Loucy (cell line): ENCODE results near the gene ELN.

Experiments used
- H2AFZ ChIP-seq: fragments of 200-600 bp; sonication (generic); 2 replicates; pipeline ENCODE4 v1.6.0; 2016; ENCODE audit warnings: antibody characterized with exemption, mild to moderate bottlenecking, low read length, moderate library complexity
- H3F3A ChIP-seq: fragments of 200-600 bp; 2 replicates; pipeline ENCODE4 v1.6.0; 2016; ENCODE audit warnings: antibody characterized with exemption, low read depth, mild to moderate bottlenecking
- H3K27me3 ChIP-seq: fragments of 200-600 bp; sonication (generic); 2 replicates; pipeline ENCODE4 v1.6.1; 2014; ENCODE audit warnings: low read length, mild to moderate bottlenecking; ENCODE audit not compliant: insufficient read depth, poor library complexity, severe bottlenecking
- H3K36me3 ChIP-seq: fragments of 200-600 bp; sonication (generic); 2 replicates; pipeline ENCODE4 v1.6.1; 2016; ENCODE audit warnings: low read length; ENCODE audit not compliant: insufficient read depth
- H3K4me1 ChIP-seq: fragments of 200-600 bp; sonication (generic); 2 replicates; pipeline ENCODE4 v1.5.1; 2014; ENCODE audit warnings: low read length, mild to moderate bottlenecking; ENCODE audit not compliant: insufficient read depth, poor library complexity, severe bottlenecking
- H3K4me2 ChIP-seq: fragments of 200-600 bp; sonication (generic); 2 replicates; pipeline ENCODE4 v1.6.0; 2014; ENCODE audit warnings: antibody characterized with exemption, low read length, low read depth, mild to moderate bottlenecking; ENCODE audit not compliant: poor library complexity, severe bottlenecking
- H3K4me3 ChIP-seq: fragments of 200-600 bp; sonication (generic); 2 replicates; pipeline ENCODE4 v1.5.1; 2014; ENCODE audit warnings: low read length, mild to moderate bottlenecking, mixed read lengths; ENCODE audit not compliant: poor library complexity, severe bottlenecking
- H3K79me2 ChIP-seq: fragments of 200-600 bp; sonication (generic); 2 replicates; pipeline ENCODE4 v1.6.1; 2014; ENCODE audit warnings: low read length; ENCODE audit not compliant: insufficient read depth
- H3K9ac ChIP-seq: fragments of 200-600 bp; sonication (generic); 2 replicates; pipeline ENCODE4 v1.6.0; 2014; ENCODE audit warnings: mild to moderate bottlenecking, low read depth, low read length, moderate library complexity; ENCODE audit not compliant: poor library complexity, severe bottlenecking
- H3K9me2 ChIP-seq: fragments of 200-600 bp; sonication (generic); replicated peaks from 2 replicates; pipeline ENCODE4 v1.6.1; 2016; ENCODE audit warnings: low read depth, low read length, mixed read lengths
- H3K9me3 ChIP-seq: fragments of 200-600 bp; sonication (generic); 2 replicates; pipeline ENCODE4 v1.6.1; 2014; ENCODE audit warnings: mild to moderate bottlenecking, antibody characterized with exemption, low read length, low read depth; ENCODE audit not compliant: insufficient read depth
- H4K20me1 ChIP-seq: fragments of 200-600 bp; sonication (generic); 2 replicates; pipeline ENCODE4 v1.6.0; 2014; ENCODE audit warnings: antibody characterized with exemption, low read length, mild to moderate bottlenecking; ENCODE audit not compliant: insufficient read depth, poor library complexity, severe bottlenecking
- EZH2phosphoT487 ChIP-seq: fragments of 200-600 bp; IDR thresholded peaks from 2 replicates; pipeline ENCODE4 v1.6.1; 2018; ENCODE audit warnings: antibody characterized with exemption, mild to moderate bottlenecking, moderate library complexity, borderline replicate concordance
- TF ChIP-seq, protein P1 (sequence below): fragments of 200-600 bp; sonication (generic); conservative IDR thresholded peaks from 2 replicates; pipeline ENCODE4 v1.5.1; 2014; ENCODE audit warnings: mild to moderate bottlenecking, antibody characterized with exemption, low read length

The ELN gene

DNA sequence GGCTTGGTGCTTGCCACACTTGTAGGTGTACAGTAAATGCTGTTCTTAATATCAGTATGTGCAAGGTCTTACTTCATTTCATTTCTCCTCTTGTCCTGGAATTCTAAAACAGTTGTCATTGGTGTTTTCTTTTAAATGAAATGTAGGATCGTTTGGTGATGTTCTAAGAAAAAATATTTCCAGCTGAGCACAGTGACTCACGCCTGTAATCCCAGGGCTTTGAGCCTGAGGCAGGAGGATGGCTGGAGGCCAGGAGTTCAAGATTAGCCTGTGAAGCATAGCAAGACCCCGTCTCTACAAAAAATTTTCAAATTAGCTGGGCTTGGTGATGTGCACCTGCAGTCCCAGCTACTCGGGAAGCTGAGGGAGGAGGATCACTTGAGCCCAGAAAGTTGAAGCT, 32.6 kb upstream of the ELN start:
- Histone ChIP-seq H3K27me3 (no peaks in the 10 kb centered on the region), H3K4me1 (no peaks in the 10 kb centered on the region), H3K79me2 (no peaks in the 10 kb centered on the region), H3K4me3 (no peak overlapping the region), H3K4me2 (no peak overlapping the region), H3K9me3 (peaks cover 13% of the 10 kb centered on the region; the same call in 1 of the 2 replicates), H2AFZ (no peak overlapping the region), H3K36me3 (no peaks in the 10 kb centered on the region), H3F3A (no peaks in the 10 kb centered on the region), H4K20me1 (no peaks in the 10 kb centered on the region), H3K9me2 (no peaks in the 10 kb centered on the region), H3K9ac (no peak overlapping the region)
- no peak for TF ChIP-seq EZH2phosphoT487
- TF ChIP-seq, protein P1, sequence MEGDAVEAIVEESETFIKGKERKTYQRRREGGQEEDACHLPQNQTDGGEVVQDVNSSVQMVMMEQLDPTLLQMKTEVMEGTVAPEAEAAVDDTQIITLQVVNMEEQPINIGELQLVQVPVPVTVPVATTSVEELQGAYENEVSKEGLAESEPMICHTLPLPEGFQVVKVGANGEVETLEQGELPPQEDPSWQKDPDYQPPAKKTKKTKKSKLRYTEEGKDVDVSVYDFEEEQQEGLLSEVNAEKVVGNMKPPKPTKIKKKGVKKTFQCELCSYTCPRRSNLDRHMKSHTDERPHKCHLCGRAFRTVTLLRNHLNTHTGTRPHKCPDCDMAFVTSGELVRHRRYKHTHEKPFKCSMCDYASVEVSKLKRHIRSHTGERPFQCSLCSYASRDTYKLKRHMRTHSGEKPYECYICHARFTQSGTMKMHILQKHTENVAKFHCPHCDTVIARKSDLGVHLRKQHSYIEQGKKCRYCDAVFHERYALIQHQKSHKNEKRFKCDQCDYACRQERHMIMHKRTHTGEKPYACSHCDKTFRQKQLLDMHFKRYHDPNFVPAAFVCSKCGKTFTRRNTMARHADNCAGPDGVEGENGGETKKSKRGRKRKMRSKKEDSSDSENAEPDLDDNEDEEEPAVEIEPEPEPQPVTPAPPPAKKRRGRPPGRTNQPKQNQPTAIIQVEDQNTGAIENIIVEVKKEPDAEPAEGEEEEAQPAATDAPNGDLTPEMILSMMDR, result no peak

DNA sequence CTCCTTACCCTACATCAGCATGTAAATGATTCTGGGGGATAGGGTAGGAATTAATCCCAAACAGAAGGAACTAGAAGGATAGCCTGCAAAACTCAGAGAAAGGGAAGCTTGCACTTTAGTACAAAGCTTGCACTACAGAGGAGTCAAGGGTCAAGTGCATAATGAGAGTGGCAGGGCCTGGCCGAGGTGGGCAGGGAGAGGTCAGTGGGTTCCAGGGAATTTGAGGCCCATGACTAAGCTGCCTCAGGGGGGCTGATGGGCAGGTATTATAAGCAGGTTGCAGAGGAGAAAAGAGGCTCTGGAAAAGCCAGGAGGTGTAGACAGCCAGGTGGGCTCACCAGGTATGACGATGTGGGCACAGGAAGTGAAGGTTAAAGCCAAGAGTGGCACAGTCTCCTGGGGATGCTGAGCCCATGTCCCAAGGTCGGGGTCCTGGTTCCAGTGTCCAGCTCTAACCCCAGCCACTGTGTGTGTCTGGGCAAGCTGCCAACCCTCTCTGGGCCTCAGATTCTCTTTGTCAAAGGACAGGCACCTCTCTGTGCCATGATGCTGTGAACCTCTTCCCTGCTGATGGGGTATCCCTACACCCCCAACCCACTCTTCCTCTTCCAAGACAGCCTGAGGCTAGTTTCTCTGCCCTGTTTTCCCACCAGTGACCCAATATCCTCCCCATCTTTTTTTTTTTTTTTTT, 32.0 kb upstream of the ELN start:
- H3K9ac ChIP-seq, result no peak overlapping the region
- no peak overlapping the region for H3K4me2 ChIP-seq
- H3K4me3 ChIP-seq, result no peak overlapping the region
- peaks cover 13% of the 10 kb centered on the region; the same call in 1 of the 2 replicates for H3K9me3 ChIP-seq
- no peaks in the 10 kb centered on the region for H4K20me1 ChIP-seq
- peaks cover 4% of the 10 kb centered on the region for H3K4me1 ChIP-seq
- H3F3A ChIP-seq, result no peaks in the 10 kb centered on the region
- H2AFZ ChIP-seq, result no peak overlapping the region
- no peaks in the 10 kb centered on the region for H3K79me2 ChIP-seq
- no peak for TF ChIP-seq EZH2phosphoT487
- TF ChIP-seq, protein P1, result no peak
- no peaks in the 10 kb centered on the region for H3K9me2 ChIP-seq
- H3K36me3 ChIP-seq, result no peaks in the 10 kb centered on the region
- no peaks in the 10 kb centered on the region for H3K27me3 ChIP-seq

DNA sequence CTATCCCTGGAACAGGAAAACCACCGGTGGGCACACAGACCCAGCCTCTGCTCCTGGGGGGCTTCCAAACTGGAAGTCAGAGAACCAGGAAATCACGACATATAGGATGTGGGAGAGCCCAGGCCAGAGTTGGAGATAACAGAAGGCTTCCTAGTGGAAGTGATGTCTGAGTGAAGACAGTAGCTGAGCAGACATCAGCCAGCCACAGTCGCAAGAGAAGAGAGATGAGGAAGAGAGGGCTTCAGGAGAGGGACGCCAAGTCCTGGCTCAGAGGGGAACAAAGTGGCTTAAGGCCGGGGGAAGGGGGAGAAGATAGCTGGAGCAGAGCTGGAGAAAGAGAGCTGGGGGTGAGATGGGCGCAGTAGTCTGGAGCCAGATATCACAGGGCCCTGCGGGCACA, 30.9 kb upstream of the ELN start:
- no peak overlapping the region for H3K9ac ChIP-seq
- peaks cover 14% of the 10 kb centered on the region for H3K4me1 ChIP-seq
- peaks cover 13% of the 10 kb centered on the region; the same call in 1 of the 2 replicates for H3K9me3 ChIP-seq
- H3K27me3 ChIP-seq, result no peaks in the 10 kb centered on the region
- no peaks in the 10 kb centered on the region for H3K36me3 ChIP-seq
- TF ChIP-seq, protein P1, result no peak
- no peak for TF ChIP-seq EZH2phosphoT487
- H3K4me3 ChIP-seq, result no peak overlapping the region
- H3F3A ChIP-seq, result no peaks in the 10 kb centered on the region
- no peaks in the 10 kb centered on the region for H3K9me2 ChIP-seq
- no peaks in the 10 kb centered on the region for H3K79me2 ChIP-seq
- H2AFZ ChIP-seq, result no peak overlapping the region
- no peak overlapping the region for H3K4me2 ChIP-seq
- no peaks in the 10 kb centered on the region for H4K20me1 ChIP-seq
